Measurements from ENCODE around the gene P2RY8.

DNA sequence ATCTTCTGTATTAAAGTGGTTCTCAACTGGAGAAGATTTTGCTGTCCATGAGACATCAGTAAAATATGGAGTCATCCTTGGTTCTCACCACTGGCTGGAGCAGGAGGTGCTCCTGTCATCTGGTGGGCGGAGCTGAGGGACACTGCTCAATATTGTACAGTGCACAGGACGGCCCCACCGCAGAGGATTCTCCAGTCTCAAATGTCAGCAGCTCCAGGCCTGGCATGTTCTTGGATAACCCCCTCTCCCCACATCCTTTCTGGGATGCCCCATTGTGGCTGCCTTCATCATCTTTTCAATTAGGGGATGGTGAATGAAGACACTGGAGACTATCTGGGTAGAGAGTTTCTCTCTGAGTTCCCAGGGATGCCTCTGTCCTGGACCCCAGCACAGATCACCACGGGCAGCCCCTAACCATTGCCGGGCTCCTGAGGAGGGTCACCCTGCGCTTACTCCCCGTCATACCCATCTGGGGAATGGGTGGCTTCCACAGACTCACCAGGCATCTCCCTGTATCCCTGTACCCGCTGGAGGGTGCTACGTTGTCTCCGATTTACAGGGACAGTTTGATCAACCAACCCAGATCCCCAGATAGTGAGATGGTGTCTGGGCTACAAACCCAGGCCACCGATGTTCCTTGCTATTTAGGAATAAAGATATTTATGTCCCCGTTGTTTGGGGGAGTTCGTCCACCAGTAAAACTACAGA is 21.9 kb upstream of the P2RY8 start:
- TF ChIP-seq POLR2A (IDR thresholded peaks at IDR 0.05) (no peak), EP300 (IDR thresholded peaks at IDR 0.05; ENCODE audit: low read depth) (no peak)
- TF ChIP-seq, protein P1, sequence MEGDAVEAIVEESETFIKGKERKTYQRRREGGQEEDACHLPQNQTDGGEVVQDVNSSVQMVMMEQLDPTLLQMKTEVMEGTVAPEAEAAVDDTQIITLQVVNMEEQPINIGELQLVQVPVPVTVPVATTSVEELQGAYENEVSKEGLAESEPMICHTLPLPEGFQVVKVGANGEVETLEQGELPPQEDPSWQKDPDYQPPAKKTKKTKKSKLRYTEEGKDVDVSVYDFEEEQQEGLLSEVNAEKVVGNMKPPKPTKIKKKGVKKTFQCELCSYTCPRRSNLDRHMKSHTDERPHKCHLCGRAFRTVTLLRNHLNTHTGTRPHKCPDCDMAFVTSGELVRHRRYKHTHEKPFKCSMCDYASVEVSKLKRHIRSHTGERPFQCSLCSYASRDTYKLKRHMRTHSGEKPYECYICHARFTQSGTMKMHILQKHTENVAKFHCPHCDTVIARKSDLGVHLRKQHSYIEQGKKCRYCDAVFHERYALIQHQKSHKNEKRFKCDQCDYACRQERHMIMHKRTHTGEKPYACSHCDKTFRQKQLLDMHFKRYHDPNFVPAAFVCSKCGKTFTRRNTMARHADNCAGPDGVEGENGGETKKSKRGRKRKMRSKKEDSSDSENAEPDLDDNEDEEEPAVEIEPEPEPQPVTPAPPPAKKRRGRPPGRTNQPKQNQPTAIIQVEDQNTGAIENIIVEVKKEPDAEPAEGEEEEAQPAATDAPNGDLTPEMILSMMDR (IDR thresholded peaks at IDR 0.05) = no peak
